GM12801 (cell line): Measurements from ENCODE around the gene KRT2.

Experiments
- TF ChIP-seq, protein P1 (sequence below): IDR thresholded peaks from one replicate; pipeline ENCODE4 v1.5.1; 2011; ENCODE audit warnings: control low read depth; ENCODE audit not compliant: insufficient read length; ENCODE audit errors: extremely low read depth

Gene KRT2

DNA sequence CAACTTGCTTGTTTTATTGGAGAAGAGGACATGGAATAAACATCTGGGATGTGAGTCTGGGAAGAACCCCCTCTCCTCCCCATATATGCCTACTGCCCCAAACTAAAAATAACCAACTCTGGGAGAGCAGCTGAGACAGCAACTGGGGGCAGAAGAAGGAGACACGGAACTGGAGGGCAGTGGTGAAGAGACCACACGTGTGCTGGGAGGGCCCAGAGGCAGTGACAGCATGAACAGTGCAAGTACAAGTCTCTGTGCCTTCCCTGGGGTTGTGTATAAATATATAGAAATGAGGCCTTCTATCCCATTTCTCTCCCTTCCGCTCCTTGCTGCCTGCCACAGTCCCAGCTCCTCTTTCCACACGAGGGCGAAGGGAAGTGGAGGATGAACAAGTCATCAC, 29.7 kb downstream of the KRT2 start:
- TF ChIP-seq, protein P1, sequence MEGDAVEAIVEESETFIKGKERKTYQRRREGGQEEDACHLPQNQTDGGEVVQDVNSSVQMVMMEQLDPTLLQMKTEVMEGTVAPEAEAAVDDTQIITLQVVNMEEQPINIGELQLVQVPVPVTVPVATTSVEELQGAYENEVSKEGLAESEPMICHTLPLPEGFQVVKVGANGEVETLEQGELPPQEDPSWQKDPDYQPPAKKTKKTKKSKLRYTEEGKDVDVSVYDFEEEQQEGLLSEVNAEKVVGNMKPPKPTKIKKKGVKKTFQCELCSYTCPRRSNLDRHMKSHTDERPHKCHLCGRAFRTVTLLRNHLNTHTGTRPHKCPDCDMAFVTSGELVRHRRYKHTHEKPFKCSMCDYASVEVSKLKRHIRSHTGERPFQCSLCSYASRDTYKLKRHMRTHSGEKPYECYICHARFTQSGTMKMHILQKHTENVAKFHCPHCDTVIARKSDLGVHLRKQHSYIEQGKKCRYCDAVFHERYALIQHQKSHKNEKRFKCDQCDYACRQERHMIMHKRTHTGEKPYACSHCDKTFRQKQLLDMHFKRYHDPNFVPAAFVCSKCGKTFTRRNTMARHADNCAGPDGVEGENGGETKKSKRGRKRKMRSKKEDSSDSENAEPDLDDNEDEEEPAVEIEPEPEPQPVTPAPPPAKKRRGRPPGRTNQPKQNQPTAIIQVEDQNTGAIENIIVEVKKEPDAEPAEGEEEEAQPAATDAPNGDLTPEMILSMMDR: no peak

DNA sequence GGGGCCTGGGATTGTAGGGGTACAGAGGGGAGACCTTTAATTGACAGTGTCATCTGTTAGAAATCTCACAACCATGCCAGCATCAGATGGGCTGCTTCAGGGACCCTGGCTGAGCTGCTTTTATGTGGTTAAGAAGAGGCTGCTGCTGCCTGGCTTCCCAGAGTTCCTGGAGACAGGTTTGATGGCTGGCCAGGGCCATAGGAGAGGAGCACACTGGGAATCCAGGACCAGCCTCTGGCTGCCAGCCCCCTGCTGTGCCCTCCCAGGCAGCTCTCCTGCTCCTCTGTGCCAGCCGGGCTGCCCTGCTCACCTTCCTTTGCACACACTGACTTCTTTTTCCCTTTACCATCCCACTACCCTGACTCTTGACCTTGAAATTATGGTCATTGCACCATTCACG, 33.1 kb downstream of the KRT2 start:
- TF ChIP-seq, protein P1: no peak

DNA sequence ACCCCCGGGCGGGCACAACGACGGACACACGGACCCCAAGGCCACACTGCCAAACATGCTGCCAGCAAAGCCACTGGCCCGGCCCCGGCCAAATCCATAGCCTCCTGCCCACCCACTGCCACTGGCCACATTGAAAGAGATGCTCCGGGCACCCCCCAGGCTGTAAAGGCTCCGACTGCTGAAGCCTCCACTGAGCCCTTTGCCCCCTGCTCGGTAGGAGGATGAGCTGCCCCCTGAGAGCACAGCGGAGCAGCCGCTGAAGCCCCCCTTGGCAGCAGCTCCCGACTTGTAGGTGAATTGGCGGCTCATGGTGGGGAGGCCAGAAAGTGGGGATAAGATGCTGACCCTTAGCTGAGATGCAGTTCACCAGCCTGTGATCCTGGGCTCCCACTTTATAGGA, 33.8 kb downstream of the KRT2 start, which contains the start of gene KRT73:
Gene KRT73, minus strand, starts transcription at position 344 of the 400 bp plus-strand sequence. Its CDS starts 35 bp downstream, at position 309.
- TF ChIP-seq, protein P1: no peak

DNA sequence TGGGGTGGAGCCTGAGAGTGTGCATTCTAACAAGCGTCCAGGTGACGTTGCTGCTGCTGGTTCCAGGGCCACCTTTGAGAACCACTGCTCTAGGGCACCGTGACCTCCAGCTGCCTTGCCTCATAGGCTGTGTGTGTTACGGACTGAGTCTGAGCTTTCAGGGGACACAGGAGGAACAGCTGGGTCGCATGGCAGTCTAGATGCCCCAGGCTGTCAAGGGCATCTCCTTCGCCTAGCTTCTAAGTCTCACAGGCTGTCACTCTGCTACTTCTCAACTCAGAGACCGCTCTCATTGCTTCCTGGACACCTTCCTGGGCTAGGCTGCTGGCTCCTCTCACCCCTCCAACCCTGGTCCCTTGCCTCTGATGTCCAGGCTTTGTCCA, 34.6 kb downstream of the KRT2 start:
- TF ChIP-seq, protein P1: no peak

DNA sequence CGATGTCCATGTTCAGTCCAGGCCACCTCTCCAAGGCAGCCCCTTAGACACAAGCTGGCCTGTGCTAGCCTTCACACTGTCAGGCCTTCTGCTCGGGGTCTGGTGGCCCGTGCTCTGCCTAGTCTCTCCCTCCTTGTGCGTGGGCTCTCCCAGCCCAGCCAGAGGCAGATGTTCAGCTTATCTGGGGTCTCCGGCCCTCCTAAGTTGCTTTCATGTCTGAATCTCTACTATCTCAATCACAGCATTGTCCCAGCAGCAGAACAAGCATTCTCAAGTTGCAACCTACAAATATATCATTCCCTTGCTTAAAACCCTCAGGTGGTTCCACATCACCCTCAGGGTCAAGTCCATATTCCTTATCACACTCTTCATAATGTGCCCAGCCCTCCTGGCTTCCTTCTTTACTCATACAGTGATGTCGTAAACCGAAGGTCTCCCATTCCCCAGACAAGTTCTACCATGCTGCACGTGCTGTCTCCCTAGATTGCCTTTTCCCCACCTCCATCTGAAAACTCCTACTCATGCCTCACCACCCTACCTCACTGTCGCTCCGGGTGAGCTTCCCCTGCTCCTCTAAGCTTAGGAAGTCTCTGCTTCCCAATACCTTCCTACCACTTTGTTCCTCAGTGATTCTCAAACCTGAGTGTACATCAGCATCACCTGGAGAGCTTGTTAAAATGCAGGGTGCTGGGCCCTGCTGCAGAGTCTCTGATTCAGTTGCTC, 35.2 kb downstream of the KRT2 start:
- TF ChIP-seq, protein P1: no peak

DNA sequence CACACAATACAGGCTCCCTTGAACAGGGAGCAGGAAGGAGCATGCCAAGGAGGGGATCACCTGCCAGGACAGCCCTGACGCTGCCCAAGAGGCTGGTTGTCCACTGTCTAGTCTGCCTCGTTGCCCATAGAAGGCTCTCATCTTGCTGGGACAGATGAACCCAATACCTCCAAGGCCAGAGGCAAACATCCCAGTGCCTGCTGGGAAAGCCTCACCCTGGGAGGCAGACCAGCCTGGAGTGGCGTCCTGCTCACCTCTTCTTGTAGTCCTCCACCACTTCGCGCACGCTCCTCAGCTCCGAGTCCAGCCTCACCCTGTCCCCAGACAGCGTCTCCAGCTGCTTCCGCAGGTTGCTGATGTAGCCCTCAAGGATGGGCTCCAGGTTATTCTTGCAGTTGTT, 36.1 kb downstream of the KRT2 start:
- TF ChIP-seq, protein P1: no peak

DNA sequence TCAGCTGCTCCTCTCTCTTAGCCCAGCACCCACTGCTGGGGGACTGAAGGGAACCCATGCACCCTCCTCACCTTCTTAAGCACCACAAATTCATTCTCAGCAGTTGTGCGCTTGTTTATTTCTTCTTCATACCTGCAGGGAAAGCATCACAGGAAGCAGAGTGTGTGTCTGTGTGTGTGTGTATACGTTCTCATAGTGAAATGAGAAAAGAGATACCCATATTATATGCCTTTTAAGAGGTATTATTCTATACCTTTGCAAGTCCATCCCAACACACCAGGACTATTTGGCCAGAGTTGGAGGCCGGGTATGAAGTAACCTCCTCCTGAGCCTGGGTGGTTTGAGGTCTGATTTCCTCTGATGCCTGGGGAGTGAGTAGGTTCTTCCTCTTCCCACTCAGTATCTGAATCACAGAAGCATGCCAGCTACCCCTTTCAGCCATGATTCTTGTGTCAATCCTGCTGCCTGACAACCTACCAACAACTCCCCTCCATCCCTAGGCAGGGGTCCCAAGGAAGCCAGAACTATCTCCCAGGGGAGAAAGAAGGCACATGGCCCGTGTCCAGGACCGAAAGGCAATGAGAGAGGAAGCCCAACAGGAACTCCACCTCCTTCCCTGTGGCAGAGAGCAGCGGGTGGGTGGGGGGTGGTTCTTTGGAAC, 36.7 kb downstream of the KRT2 start:
- TF ChIP-seq, protein P1: no peak
